Measurements from ENCODE around the gene IL26.
A peak's percentile ranks its signal among the peaks of the same experiment; 100 is the strongest.

Gene IL26

GRCh38 chr12:68159681-68160304, 65.8 kb downstream of the IL26 start, which contains the start of gene IFNG:
Gene IFNG (minus strand): TSS chr12:68159740. CDS start chr12:68159615, 125 bp downstream.
- no peak for DNase-seq (ENCODE audit: low read depth in 1 of 2, low spot score in 1 of 2)
- TF ChIP-seq GABPA (IDR thresholded peaks at IDR 0.05; ENCODE audit: low read depth) (no peak), SPI1 (IDR thresholded peaks at IDR 0.05; ENCODE audit: borderline replicate concordance, low read depth) (no peak), CTCF (IDR thresholded peaks at IDR 0.05; ENCODE audit: insufficient read depth, low read length) (no peak), REST (IDR thresholded peaks at IDR 0.05; ENCODE audit: insufficient replicate concordance, low read depth) (no peak), POLR2AphosphoS5 (IDR thresholded peaks at IDR 0.05; ENCODE audit: low read depth) (no peak)
- H3K27me3 ChIP-seq (ENCODE audit: insufficient read depth, poor library complexity, severe bottlenecking): peaks cover 6% of the 10 kb centered on the region
- no peak within 1 kb of the TSS for H3K27ac ChIP-seq (replicated peaks)
- no peak within 1 kb of the TSS for H3K4me3 ChIP-seq (replicated peaks; ENCODE audit: insufficient read depth, low read length)

GRCh38 chr12:68158432-68158831, 67.2 kb downstream of the IL26 start:
- Histone ChIP-seq H3K27me3 (ENCODE audit: insufficient read depth, poor library complexity, severe bottlenecking) (peaks cover 6% of the 10 kb centered on the region), H3K4me3 (replicated peaks; ENCODE audit: insufficient read depth, low read length) (no peak overlapping the region), H3K27ac (replicated peaks) (no peak overlapping the region)
- no peak for TF ChIP-seq CTCF (IDR thresholded peaks at IDR 0.05; ENCODE audit: insufficient read depth, low read length)
- no peak for TF ChIP-seq GABPA (IDR thresholded peaks at IDR 0.05; ENCODE audit: low read depth)
- TF ChIP-seq POLR2AphosphoS5 (IDR thresholded peaks at IDR 0.05; ENCODE audit: low read depth): no peak
- no peak for TF ChIP-seq SPI1 (IDR thresholded peaks at IDR 0.05; ENCODE audit: borderline replicate concordance, low read depth)
- no peak for TF ChIP-seq REST (IDR thresholded peaks at IDR 0.05; ENCODE audit: insufficient replicate concordance, low read depth)
- DNase-seq (ENCODE audit: low read depth in 1 of 2, low spot score in 1 of 2): peak in 1 of 2 experiments; percentile 13

- Histone ChIP-seq H3K4me3 (replicated peaks; ENCODE audit: insufficient read depth, low read length) (no peak overlapping the region), H3K27ac (replicated peaks) (no peak overlapping the region), H3K27me3 (ENCODE audit: insufficient read depth, poor library complexity, severe bottlenecking) (peaks cover 4% of the 10 kb centered on the region)
- no peak for DNase-seq (ENCODE audit: low read depth in 1 of 2, low spot score in 1 of 2)
- TF ChIP-seq GABPA (IDR thresholded peaks at IDR 0.05; ENCODE audit: low read depth) (no peak), REST (IDR thresholded peaks at IDR 0.05; ENCODE audit: insufficient replicate concordance, low read depth) (no peak), CTCF (IDR thresholded peaks at IDR 0.05; ENCODE audit: insufficient read depth, low read length) (no peak), POLR2AphosphoS5 (IDR thresholded peaks at IDR 0.05; ENCODE audit: low read depth) (no peak), SPI1 (IDR thresholded peaks at IDR 0.05; ENCODE audit: borderline replicate concordance, low read depth) (no peak)
These were observed 68.2 kb downstream of the IL26 start for GRCh38 chr12:68157380-68157779.

All from HL-60 (cell line).